ENCODE data around the gene KIF12.
"Not testable (repeated sequence)": the region's sequence is repeated elsewhere in the genome, so short reads cannot be mapped to it uniquely, and the experiment has no call there.

Gene KIF12

DNA sequence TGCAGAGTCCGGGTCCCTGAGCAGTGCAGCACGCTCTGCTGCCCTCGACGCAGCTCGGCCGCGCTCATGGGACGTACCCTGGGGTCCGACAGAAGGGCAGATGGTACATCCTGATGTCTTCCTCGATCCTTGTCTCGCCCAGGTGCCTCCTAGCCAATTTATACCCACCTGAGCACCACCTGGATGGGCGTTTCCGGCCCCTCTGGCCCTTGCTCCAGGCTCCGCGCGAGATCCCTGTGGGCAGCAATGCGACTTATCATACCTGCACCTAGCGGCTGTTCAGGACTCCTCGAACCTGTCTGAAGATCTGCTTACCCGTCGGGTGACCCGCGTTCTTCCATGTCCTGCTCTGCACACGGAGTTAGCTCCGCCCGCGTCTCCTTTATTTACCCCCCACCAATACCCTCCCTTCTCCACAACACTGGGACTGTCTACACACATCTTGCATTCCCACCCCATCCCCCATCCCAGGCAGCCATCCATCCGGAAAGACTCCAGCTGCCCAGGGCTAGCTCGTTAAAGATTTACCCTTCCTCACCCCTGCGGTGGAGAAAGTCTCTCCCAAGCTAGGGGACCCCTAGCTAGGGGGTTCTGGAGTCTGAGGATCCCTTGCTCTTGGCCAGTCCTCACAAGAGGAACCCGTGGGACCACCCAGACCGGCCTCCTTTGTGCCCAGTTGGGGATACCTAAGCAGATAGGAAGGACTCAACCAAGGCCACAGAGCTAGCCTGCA is at the start of gene KIF12:
Gene KIF12 (minus strand): TSS at position 357 of the 733 bp plus-strand sequence. CDS start 16 bp downstream, at position 341.
- no peak for DNase-seq

GRCh38 chr9:114146735-114147134 is 47.6 kb upstream of the KIF12 start:
- no peak for DNase-seq

DNA sequence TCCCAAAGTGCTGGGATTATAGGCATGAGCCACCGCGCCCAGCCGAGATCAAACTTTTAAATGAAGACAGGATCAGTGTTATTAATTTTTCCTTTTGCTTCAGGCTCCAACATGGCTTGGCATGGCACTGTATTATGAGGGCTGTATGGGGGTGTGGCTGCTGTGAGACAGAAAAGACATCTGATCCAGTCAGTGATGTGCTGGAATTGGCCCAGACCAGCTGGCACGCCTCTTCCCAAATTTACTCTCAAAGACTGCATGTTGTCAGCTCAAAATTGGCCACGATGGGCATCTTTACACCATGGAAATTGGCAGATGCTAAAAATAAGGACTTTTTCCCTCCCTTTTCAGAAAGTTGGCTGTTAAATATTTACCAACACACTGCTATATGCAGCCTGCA is 44.1 kb upstream of the KIF12 start:
- DNase-seq, result no peak

GRCh38 chr9:114141553-114142402 is 42.7 kb upstream of the KIF12 start:
- DNase-seq, result no peak

- DNase-seq, result no peak
Observed at GRCh38 chr9:114140850-114141249, 41.8 kb upstream of the KIF12 start.

- no peak for DNase-seq
Observed at GRCh38 chr9:114140401-114140800, 41.3 kb upstream of the KIF12 start.

GRCh38 chr9:114139071-114139470 is 40.0 kb upstream of the KIF12 start:
- no peak for DNase-seq

DNA sequence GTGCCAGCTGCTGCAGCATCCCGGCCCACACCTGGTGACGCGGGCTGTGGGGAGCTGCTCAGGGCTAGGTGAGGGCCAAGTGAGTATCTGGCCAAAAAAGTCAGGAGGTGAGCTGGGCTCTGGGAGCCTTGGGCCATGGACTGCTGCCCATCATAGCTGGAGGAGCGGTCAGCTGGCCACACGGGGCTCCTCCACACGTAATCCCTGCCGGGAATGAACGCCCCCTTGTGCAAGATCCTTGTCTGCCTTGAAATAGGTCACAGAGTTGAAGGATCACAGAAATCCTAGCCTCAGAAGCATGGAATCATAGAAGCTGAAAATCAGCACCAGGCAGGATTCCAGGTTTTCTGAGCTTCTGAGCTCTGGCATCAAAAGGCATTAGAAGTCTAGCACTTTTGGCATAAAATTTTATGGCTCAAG is 39.5 kb upstream of the KIF12 start:
- no peak for DNase-seq

- DNase-seq, result no peak
Observed at GRCh38 chr9:114137831-114138230, 38.7 kb upstream of the KIF12 start.

DNA sequence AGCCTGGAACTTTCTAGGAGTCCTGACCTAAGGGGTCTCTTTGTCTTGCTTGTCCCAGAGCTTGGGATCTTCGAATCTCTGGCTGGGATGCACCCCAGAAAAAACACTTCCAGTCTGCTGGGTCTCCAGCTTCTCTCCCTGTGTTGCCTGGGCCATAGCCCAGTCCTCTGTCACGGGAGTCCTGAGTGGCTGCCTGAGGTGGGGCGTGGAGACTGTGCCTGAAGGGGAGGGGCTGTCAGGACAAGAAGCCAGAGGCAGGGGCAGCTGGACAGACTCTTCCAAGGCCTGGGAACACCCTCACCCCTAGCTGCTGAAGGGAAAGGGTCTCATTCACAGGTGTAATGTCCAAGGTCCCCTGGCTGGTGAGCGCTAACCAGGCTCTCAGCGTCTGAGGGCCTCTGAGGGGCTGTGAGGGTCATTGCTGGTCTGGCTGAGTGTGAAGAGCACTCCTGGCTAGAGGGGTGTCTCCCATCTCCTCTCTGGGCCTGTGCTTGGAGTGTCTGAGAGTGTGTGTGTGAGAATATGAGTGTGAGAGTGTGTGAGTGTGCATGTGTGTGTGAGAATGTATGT is 35.8 kb upstream of the KIF12 start:
- no peak for DNase-seq

DNA sequence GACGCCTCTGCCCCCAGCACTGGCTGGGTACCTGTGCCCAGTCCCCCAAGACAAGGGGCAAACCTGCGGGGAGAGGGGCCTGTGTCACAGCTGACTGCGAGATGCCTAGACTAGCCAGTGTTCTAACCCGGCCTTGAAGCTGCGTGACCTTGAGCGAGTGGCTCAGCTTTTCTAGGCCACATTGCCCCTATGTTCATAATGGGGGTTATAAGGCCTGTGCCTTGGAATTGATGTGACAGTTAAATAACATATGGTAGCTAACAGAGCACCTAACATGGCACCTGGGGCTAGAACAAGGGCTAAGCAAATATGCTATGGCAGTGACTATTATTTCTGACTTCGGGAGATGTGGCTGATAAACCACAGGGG is 33.4 kb upstream of the KIF12 start:
- no peak for DNase-seq

DNA sequence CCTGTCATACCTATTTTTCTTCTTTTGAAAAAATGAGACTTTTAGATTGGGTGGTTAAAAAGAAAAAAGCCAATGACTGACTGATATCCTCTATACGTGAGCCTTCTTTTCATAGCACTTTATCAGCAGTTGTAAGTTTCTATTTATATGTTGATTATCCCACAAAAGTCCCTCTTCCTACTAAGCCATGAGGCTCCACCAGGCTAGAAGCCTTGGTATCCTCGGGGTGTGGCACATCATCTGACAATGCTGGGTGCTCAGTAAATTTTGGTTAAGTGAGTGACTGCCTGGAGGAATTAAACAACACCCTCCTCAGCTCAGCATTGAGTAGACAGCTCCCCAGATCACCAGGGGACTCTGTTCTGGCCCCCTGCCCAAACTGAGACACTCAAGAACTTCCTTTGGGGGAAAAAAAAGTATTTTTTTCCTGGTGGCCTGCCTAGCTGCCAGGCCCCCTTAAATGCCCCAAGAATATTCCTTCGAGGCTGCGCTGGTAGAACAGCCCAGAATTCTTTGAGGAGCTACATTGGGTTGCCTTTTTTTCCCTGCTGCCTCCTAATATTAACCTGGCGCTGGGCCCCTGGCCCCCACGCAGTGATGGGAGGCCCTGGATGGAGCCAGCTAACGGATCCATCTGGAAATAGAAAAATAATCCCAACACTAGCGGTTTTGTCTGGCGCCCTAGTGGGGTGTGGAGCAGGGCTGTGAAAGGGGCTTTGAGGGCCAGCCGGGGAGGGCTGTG is 32.9 kb upstream of the KIF12 start:
- DNase-seq, result no peak

DNA sequence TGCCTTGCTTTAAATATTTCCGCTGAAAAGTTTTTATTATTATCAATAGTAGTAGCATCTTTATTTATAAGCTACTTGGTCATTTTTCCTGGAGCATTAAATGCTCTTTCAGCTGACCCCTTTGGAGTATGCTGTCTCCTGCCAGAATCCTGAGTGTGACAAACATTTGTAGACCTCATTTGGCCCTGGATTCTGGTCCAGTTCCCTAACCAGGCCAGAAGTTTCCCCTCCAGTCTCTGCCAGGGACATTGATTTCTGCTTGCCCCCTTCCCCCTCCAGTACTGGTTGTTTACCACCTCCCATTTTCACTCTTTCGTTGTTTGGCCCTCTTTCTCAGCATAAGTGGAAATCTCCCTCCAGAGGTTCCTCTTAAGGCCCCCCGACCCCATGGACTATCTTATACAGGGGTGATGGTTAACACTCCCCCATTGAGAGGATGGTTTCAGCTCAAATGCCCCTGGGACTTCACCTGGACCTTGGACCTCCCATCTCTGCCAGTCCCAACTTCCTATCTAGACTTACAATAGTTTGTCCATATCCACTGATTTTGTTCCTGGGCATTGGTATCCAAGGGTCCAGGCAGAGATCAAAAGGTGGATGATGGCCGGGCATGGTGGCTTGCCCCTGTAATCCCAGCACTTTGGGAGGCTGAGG is 31.7 kb upstream of the KIF12 start:
- no peak for DNase-seq

GRCh38 chr9:114130141-114130540 is 31.0 kb upstream of the KIF12 start:
- DNase-seq, result no peak

- DNase-seq, result not testable (repeated sequence)
Observed at GRCh38 chr9:114128759-114129158, 29.7 kb upstream of the KIF12 start.

DNA sequence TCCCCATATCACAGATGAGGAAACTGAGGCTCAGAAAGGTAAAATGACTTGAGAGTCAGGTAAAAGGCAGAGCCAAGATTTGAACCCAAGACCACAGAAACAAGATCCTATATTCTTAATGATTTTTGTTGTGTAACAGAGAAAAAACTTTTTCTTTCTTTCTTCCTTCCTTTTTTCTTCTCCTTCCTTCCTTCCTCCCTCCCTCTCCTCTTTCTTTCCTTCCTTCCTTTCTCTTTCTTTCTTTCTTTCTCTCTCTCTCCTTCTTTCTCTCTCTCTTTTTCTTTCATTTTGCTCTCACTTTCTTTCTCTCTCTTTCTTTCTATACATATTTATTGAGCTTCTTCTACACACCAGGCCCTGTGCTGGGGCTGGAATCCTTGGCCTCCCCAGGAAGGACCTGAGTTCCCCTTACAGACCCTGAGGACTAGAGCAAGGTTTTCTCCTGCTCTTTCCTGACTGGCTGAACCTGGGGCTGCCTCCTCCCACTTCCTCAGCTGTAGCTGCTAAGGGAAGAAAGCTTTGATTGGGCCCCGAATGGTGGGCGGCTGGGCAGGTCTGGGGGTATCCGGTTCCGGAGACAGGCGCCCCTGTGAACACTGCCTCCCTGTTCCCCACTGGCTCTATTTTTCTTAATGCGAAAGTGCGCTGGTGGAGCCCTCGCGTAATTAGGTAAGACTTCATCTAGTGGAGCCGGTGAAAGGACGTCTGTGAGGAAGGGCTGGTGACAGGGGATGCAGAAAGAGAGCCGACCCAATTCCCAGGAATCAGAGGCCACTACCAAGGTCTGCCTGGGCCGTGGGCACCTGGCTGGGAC is 27.4 kb upstream of the KIF12 start:
- DNase-seq, result no peak

DNA sequence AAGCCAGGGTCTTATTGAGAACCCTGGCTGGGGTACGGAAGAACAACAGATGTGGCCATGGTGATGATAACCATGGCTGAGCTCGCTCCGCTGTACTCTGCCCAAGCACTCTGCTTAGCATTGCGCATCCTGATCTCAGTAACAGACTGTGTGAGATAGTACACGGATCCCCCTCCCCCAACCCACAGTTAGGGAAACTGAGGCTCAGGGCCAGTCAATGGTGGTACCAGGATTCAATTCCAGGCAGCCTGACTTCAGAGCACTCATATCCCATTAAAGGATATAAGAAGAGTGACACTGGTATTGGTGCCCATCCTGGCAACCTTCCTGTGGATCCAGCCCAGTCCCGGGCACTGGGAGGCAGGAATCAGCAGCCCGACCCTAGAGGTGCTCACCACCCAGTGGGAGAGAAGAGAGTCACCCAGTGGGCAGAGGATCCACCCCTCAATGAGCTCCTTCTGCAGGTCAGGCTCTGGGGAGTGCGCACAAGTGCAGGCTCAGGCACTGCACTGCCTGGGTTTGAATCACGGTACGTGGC is 26.5 kb upstream of the KIF12 start:
- no peak for DNase-seq

DNA sequence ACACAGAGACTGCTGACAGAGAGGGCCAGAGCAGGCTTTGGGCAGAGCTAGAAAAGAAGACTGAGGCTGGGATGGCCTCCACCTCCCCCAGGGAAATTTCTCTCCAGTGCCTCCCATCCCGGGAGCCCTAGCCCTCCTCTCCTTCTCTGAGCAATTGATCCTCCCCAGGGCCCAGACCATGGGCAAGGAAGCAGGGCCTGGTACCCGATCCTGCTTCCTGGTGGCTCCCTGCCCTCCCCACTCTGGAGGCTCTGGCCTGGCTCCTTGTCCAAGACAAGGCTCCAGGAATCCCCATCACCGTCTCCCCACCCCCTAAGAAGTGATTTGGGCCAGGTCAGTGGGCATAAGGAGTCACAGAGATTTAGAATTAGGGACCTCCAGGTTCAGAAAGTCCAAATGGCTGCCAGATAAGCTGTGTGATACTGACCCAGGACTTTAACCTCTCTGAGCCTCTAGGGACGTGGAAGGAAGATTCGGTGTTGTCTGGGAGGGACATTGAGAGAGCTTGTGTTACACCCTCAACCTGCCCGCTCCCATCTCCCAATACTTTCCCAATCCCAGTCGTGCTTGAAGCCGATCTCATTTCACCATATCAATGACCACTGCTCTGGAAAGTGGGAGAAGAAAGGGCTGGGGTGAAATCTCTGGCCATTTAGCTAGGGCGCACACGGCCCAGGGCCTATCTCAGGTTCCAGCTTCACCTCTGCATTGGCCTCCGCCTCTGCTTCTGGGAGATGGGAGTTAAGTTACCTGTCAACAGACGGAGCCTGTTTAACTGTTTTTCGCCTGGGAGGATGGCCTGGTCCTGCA is 25.8 kb upstream of the KIF12 start:
- DNase-seq, result no peak

DNA sequence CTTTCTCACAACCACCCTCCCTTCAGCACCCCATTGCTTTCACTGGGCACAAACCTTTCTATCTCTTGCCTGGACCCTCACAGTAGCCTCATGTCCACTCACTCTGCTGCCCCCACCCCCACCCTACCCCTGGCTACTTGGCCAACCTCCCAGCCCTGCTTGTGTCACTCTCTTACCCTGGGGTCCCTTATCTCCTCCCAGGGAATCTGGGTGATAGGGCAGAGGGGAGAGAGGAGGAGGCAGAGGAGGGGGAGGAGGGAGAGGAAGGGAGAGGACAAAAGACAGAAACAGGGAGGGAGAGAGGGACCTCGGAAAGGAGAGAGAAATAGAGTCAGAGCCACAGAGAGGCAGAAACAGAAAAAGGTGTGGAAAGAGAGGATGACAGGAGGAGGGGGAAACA is 25.0 kb upstream of the KIF12 start:
- no peak for DNase-seq
